ENCODE results near the gene UGT1A7. TPM values are rescaled to one million over a fixed set of nuclear protein-coding genes. Genes with fewer than 3 reads are reported as not detected.

The UGT1A7 gene
- total RNA-seq, 4 donors from 2014 or later: 3.4 to 55.3 (median 18.2) TPM

DNA sequence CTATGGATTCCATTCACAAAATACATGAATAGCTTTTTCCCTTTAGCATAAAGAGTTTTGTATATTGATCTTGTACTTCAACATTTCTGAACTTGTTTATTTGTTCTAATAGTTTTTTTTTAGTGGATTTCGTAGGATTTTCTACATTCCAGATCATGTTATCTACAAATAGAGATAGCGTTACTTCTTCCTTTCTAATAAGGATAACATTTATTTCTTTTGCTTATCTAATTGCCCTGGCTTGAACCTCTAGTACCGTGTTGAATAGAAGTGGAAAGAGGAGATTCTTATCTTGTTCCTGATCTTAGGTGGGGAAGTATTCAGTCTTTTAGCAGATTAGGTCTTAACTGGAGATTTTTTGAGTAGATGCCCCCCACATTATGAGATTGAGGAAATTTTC is 20.5 kb downstream of the UGT1A7 start:
- Histone ChIP-seq H3K27me3 (no peaks in the 10 kb centered on the region), H3K9me3 (no peaks in the 10 kb centered on the region), H3K4me1 (peaks cover 0 to 11% (median 6%) of the 10 kb centered on the region in 4 donors), H3K4me3 (no peak overlapping the region), H3K27ac (no peak overlapping the region), H3K36me3 (no peaks in the 10 kb centered on the region)
- TF ChIP-seq EP300 (IDR thresholded peaks at IDR 0.05; ENCODE audit: low read depth) (no peak), POLR2A (IDR thresholded peaks at IDR 0.05) (no peak), POLR2AphosphoS5 (IDR thresholded peaks at IDR 0.05) (no peak)
- TF ChIP-seq, protein P1, sequence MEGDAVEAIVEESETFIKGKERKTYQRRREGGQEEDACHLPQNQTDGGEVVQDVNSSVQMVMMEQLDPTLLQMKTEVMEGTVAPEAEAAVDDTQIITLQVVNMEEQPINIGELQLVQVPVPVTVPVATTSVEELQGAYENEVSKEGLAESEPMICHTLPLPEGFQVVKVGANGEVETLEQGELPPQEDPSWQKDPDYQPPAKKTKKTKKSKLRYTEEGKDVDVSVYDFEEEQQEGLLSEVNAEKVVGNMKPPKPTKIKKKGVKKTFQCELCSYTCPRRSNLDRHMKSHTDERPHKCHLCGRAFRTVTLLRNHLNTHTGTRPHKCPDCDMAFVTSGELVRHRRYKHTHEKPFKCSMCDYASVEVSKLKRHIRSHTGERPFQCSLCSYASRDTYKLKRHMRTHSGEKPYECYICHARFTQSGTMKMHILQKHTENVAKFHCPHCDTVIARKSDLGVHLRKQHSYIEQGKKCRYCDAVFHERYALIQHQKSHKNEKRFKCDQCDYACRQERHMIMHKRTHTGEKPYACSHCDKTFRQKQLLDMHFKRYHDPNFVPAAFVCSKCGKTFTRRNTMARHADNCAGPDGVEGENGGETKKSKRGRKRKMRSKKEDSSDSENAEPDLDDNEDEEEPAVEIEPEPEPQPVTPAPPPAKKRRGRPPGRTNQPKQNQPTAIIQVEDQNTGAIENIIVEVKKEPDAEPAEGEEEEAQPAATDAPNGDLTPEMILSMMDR (IDR thresholded peaks at IDR 0.05): no peak
- in situ Hi-C loops (cut with MboI; ENCODE audit: low pct_ligation_motif_present in 1 of 4, low pct_unique_long_range_greater_than_20kb in 1 of 4, low sequenced_read_pairs in 3 of 4) (loop anchor here in 1 of 4 donors (25.0 kb wide), 1 partner anchor 240 kb away; no protein-coding TSS in a partner anchor), intact Hi-C loops (cut with DNase I; ENCODE audit: low total_unique reads) (no loop called here)
- WGBS, 2 donors (ENCODE audit: low coverage in 1 of 2): 69% methylated on average over 3 of the region's 3 CpGs
- DNase-seq: no peak

DNA sequence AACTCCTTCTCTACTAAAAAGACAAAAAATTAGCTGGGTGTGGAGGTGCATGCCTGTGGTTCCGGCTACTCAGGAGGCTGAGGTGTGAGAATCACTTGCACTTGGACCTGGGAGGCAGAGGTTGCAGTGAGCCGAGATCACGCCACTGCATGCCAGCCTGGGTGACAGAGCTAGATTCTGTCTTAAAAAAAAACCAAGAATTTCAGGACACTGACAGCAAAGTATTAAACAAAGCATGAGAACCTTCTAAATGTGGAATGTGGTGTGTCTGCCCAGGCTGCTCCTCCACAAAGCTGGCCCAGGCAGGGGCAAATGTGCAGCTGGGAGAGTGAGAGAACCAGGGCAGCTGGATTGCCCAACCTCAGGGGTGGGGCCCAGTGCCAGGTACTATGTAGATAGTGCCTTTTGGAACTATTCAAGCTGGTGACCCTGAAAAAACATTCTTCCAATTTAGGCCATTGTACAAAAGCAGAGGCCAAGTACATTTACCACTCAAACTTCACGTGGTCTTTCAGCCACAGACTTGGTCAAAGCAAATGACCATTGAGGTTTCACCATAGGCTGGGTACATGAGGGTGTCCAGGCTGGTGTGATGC is 24.3 kb downstream of the UGT1A7 start:
- peak; percentile 52 for DNase-seq

GRCh38 chr2:233706720-233707119 is 25.0 kb downstream of the UGT1A7 start:
- Histone ChIP-seq H3K27ac (no peak overlapping the region), H3K4me1 (peaks cover 0 to 8% (median 4%) of the 10 kb centered on the region in 4 donors), H3K9me3 (no peaks in the 10 kb centered on the region), H3K27me3 (no peaks in the 10 kb centered on the region), H3K4me3 (no peak overlapping the region), H3K36me3 (no peaks in the 10 kb centered on the region)
- intact Hi-C loops (cut with DNase I; ENCODE audit: low total_unique reads): no loop called here
- no peak for DNase-seq
- in situ Hi-C loops (cut with MboI; ENCODE audit: low pct_ligation_motif_present in 1 of 4, low pct_unique_long_range_greater_than_20kb in 1 of 4, low sequenced_read_pairs in 3 of 4): loop anchor here in 1 of 4 donors (25.0 kb wide), 1 partner anchor 244 kb away; no protein-coding TSS in a partner anchor
- TF ChIP-seq POLR2A (IDR thresholded peaks at IDR 0.05) (no peak), POLR2AphosphoS5 (IDR thresholded peaks at IDR 0.05) (no peak), EP300 (IDR thresholded peaks at IDR 0.05; ENCODE audit: low read depth) (no peak)
- TF ChIP-seq, protein P1 (IDR thresholded peaks at IDR 0.05): no peak
- WGBS, 2 donors (ENCODE audit: low coverage in 1 of 2): 39 to 40% methylated on average over 1 of the region's 1 CpG

More for the DNA sequence above, 24.3 kb downstream of the UGT1A7 start:
- in situ Hi-C loops (cut with MboI; ENCODE audit: low pct_ligation_motif_present in 1 of 4, low pct_unique_long_range_greater_than_20kb in 1 of 4, low sequenced_read_pairs in 3 of 4) (loop anchor here in 1 of 4 donors (25.0 kb wide), 1 partner anchor 244 kb away; no protein-coding TSS in a partner anchor), intact Hi-C loops (cut with DNase I; ENCODE audit: low total_unique reads) (no loop called here)
- H3K4me3 ChIP-seq: no peak overlapping the region
- H3K27ac ChIP-seq: no peak overlapping the region
- no peak for TF ChIP-seq POLR2A (IDR thresholded peaks at IDR 0.05)
- TF ChIP-seq EP300 (IDR thresholded peaks at IDR 0.05; ENCODE audit: low read depth): no peak
- no peak for TF ChIP-seq POLR2AphosphoS5 (IDR thresholded peaks at IDR 0.05)
- TF ChIP-seq, protein P1 (IDR thresholded peaks at IDR 0.05): no peak
- no peaks in the 10 kb centered on the region for H3K9me3 ChIP-seq
- H3K27me3 ChIP-seq: no peaks in the 10 kb centered on the region
- WGBS, 2 donors (ENCODE audit: low coverage in 1 of 2): 53 to 67% methylated on average over 3 to 4 of the region's 4 CpGs
- H3K4me1 ChIP-seq: peaks cover 0 to 6% (median 2%) of the 10 kb centered on the region in 4 donors
- H3K36me3 ChIP-seq: no peaks in the 10 kb centered on the region

- DNase-seq: no peak
- intact Hi-C loops (cut with DNase I; ENCODE audit: low total_unique reads): no loop called here
- H3K27ac ChIP-seq: no peak overlapping the region
- H3K27me3 ChIP-seq: no peaks in the 10 kb centered on the region
- no peaks in the 10 kb centered on the region for H3K9me3 ChIP-seq
- WGBS, 2 donors (ENCODE audit: low coverage in 1 of 2): 73 to 74% methylated on average over 8 to 10 of the region's 10 CpGs
- TF ChIP-seq POLR2AphosphoS5 (IDR thresholded peaks at IDR 0.05) (no peak), EP300 (IDR thresholded peaks at IDR 0.05; ENCODE audit: low read depth) (no peak), POLR2A (IDR thresholded peaks at IDR 0.05) (no peak)
- TF ChIP-seq, protein P1 (IDR thresholded peaks at IDR 0.05): no peak
- no peak overlapping the region for H3K4me3 ChIP-seq
- H3K4me1 ChIP-seq: peaks cover 0 to 8% (median 4%) of the 10 kb centered on the region in 4 donors
- no peaks in the 10 kb centered on the region for H3K36me3 ChIP-seq
- in situ Hi-C loops (cut with MboI; ENCODE audit: low pct_ligation_motif_present in 1 of 4, low pct_unique_long_range_greater_than_20kb in 1 of 4, low sequenced_read_pairs in 3 of 4): loop anchor here in 1 of 4 donors (25.0 kb wide), 1 partner anchor 246 kb away; no protein-coding TSS in a partner anchor
Measured at GRCh38 chr2:233707940-233708644, 26.4 kb downstream of the UGT1A7 start.
